Activated T-cell treated with anti-CD3 and anti-CD28 coated beads, Interleukin-2, amount 50 U/mL, for 4 hours (primary cell): Measurements from ENCODE around the gene GABRB3. TPM values are rescaled to one million over a fixed set of nuclear protein-coding genes. Genes with fewer than 3 reads are reported as not detected.

Experiments
- ATAC-seq, 2 donors: fragments of 200-7000 bp; cut with Tn5 transposase; one replicate each; pipeline ENCODE4 v1.10.0; 2021
- DNase-seq: peaks from one replicate; pipeline ENCODE4 v3.0.0-alpha.2; 2020
- H3K27me3 Mint-ChIP-seq: one replicate; pipeline ENCODE4 v1.8.0; 2021; ENCODE audit warnings: low read depth, mixed read lengths
- H3K36me3 Mint-ChIP-seq: one replicate; pipeline ENCODE4 v1.8.0; 2022; ENCODE audit warnings: mixed read lengths; ENCODE audit not compliant: insufficient read depth
- H3K4me1 Mint-ChIP-seq: one replicate; pipeline ENCODE4 v1.8.0; 2021; ENCODE audit warnings: low read depth, mixed read lengths
- H3K4me3 Mint-ChIP-seq: one replicate; pipeline ENCODE4 v1.8.0; 2021; ENCODE audit warnings: mild to moderate bottlenecking, moderate library complexity, mixed read lengths
- H3K9me3 Mint-ChIP-seq: one replicate; pipeline ENCODE4 v1.8.0; 2021; ENCODE audit warnings: mixed read lengths
- total RNA-seq, 3 donors: library from RNA; stranded (reverse); gene quantifications; one replicate each; pipeline ENCODE4 v1.2.1, GENCODE V29; 2021

GABRB3 gene
- total RNA-seq = under 1 TPM; 0.19 to 0.23 (median 0.21) TPM

- Mint-ChIP-seq H3K4me3 (no peak within 1 kb of the TSS), H3K27me3 (peaks cover 34% of the 10 kb centered on the region), H3K9me3 (no peaks in the 10 kb centered on the region), H3K4me1 (no peaks in the 10 kb centered on the region), H3K36me3 (no peaks in the 10 kb centered on the region)
- no peak for DNase-seq
- peak in 1 of 2 donors; percentile 27 for ATAC-seq
Measured at GRCh38 chr15:26772154-26773066, at the start of gene GABRB3. TSS of gene GABRB3 (minus strand) at chr15:26773066.

GRCh38 chr15:26807517-26808427, 34.9 kb upstream of the GABRB3 start:
- Mint-ChIP-seq H3K27me3 (no peaks in the 10 kb centered on the region), H3K36me3 (no peaks in the 10 kb centered on the region), H3K4me1 (no peaks in the 10 kb centered on the region), H3K9me3 (peaks cover 15% of the 10 kb centered on the region), H3K4me3 (no peak overlapping the region)
- no peak for ATAC-seq
- no peak for DNase-seq

GRCh38 chr15:26806574-26806973, 33.7 kb upstream of the GABRB3 start:
- H3K4me3 Mint-ChIP-seq = no peak overlapping the region
- ATAC-seq (no peak), DNase-seq (no peak)
- H3K27me3 Mint-ChIP-seq = no peaks in the 10 kb centered on the region
- no peaks in the 10 kb centered on the region for H3K36me3 Mint-ChIP-seq
- H3K4me1 Mint-ChIP-seq = no peaks in the 10 kb centered on the region
- H3K9me3 Mint-ChIP-seq = peaks cover 10% of the 10 kb centered on the region

- Mint-ChIP-seq H3K27me3 (no peaks in the 10 kb centered on the region), H3K4me3 (no peak overlapping the region), H3K9me3 (peaks cover 10% of the 10 kb centered on the region), H3K36me3 (no peaks in the 10 kb centered on the region), H3K4me1 (no peaks in the 10 kb centered on the region)
- ATAC-seq = no peak
- no peak for DNase-seq
Measured at GRCh38 chr15:26806151-26806550, 33.3 kb upstream of the GABRB3 start.

- no peaks in the 10 kb centered on the region for H3K27me3 Mint-ChIP-seq
- no peak overlapping the region for H3K4me3 Mint-ChIP-seq
- H3K36me3 Mint-ChIP-seq = no peaks in the 10 kb centered on the region
- peaks cover 10% of the 10 kb centered on the region for H3K9me3 Mint-ChIP-seq
- no peaks in the 10 kb centered on the region for H3K4me1 Mint-ChIP-seq
- DNase-seq (no peak), ATAC-seq (no peak)
Measured at GRCh38 chr15:26805470-26805869, 32.6 kb upstream of the GABRB3 start.

GRCh38 chr15:26804063-26804804, 31.4 kb upstream of the GABRB3 start:
- no peaks in the 10 kb centered on the region for H3K4me1 Mint-ChIP-seq
- H3K9me3 Mint-ChIP-seq = peaks cover 10% of the 10 kb centered on the region
- DNase-seq = no peak
- no peak for ATAC-seq
- no peaks in the 10 kb centered on the region for H3K36me3 Mint-ChIP-seq
- no peaks in the 10 kb centered on the region for H3K27me3 Mint-ChIP-seq
- no peak overlapping the region for H3K4me3 Mint-ChIP-seq

- H3K9me3 Mint-ChIP-seq = peaks cover 16% of the 10 kb centered on the region
- no peak for DNase-seq
Measured at GRCh38 chr15:26790118-26790517, 17.3 kb upstream of the GABRB3 start.

GRCh38 chr15:26781816-26782215, 8.9 kb upstream of the GABRB3 start:
- no peak for ATAC-seq
- Mint-ChIP-seq H3K9me3 (peaks cover 9% of the 10 kb centered on the region), H3K27me3 (no peaks in the 10 kb centered on the region), H3K4me3 (no peak overlapping the region), H3K36me3 (no peaks in the 10 kb centered on the region), H3K4me1 (no peaks in the 10 kb centered on the region)
- DNase-seq = no peak

More at GRCh38 chr15:26790118-26790517, 17.3 kb upstream of the GABRB3 start:
- no peaks in the 10 kb centered on the region for H3K4me1 Mint-ChIP-seq
- no peaks in the 10 kb centered on the region for H3K36me3 Mint-ChIP-seq
- no peak overlapping the region for H3K4me3 Mint-ChIP-seq
- ATAC-seq = no peak
- H3K27me3 Mint-ChIP-seq = no peaks in the 10 kb centered on the region

- no peaks in the 10 kb centered on the region for H3K9me3 Mint-ChIP-seq
- no peaks in the 10 kb centered on the region for H3K4me1 Mint-ChIP-seq
- no peak overlapping the region for H3K4me3 Mint-ChIP-seq
- no peaks in the 10 kb centered on the region for H3K36me3 Mint-ChIP-seq
- peaks cover 34% of the 10 kb centered on the region for H3K27me3 Mint-ChIP-seq
- ATAC-seq (no peak), DNase-seq (no peak)
Measured at GRCh38 chr15:26773917-26774316, 1.1 kb upstream of the GABRB3 start.

GRCh38 chr15:26773067-26773877, 406 bp upstream of the GABRB3 start:
- no peak overlapping the region for H3K4me3 Mint-ChIP-seq

GRCh38 chr15:26771578-26772153, 1.2 kb downstream of the GABRB3 start:
- H3K36me3 Mint-ChIP-seq = no peaks in the 10 kb centered on the region
- H3K4me1 Mint-ChIP-seq = no peaks in the 10 kb centered on the region
- DNase-seq = no peak

More at GRCh38 chr15:26773067-26773877, 406 bp upstream of the GABRB3 start:
- H3K36me3 Mint-ChIP-seq = no peaks in the 10 kb centered on the region
- no peaks in the 10 kb centered on the region for H3K9me3 Mint-ChIP-seq
- peaks cover 34% of the 10 kb centered on the region for H3K27me3 Mint-ChIP-seq
- ATAC-seq (peak in 1 of 2 donors; percentile 46), DNase-seq (no peak)
- no peaks in the 10 kb centered on the region for H3K4me1 Mint-ChIP-seq

GRCh38 chr15:26771168-26771567, 1.7 kb downstream of the GABRB3 start:
- H3K36me3 Mint-ChIP-seq = no peaks in the 10 kb centered on the region
- H3K27me3 Mint-ChIP-seq = peaks cover 34% of the 10 kb centered on the region
- H3K9me3 Mint-ChIP-seq = no peaks in the 10 kb centered on the region
- ATAC-seq = no peak
- DNase-seq = no peak
- no peak overlapping the region for H3K4me3 Mint-ChIP-seq
- H3K4me1 Mint-ChIP-seq = no peaks in the 10 kb centered on the region

More at GRCh38 chr15:26771578-26772153, 1.2 kb downstream of the GABRB3 start:
- Mint-ChIP-seq H3K9me3 (no peaks in the 10 kb centered on the region), H3K4me3 (no peak overlapping the region), H3K27me3 (peaks cover 34% of the 10 kb centered on the region)
- no peak for ATAC-seq

GRCh38 chr15:26767169-26767670, 5.6 kb downstream of the GABRB3 start:
- Mint-ChIP-seq H3K4me1 (no peaks in the 10 kb centered on the region), H3K9me3 (no peaks in the 10 kb centered on the region), H3K4me3 (no peak overlapping the region), H3K36me3 (no peaks in the 10 kb centered on the region), H3K27me3 (peaks cover 17% of the 10 kb centered on the region)
- DNase-seq = no peak
- ATAC-seq = no peak
